Endothelial cell of umbilical vein (primary cell): ENCODE results near the gene GUF1. TPM values are rescaled to one million over a fixed set of nuclear protein-coding genes. Genes with fewer than 3 reads are reported as not detected.

Experiments used
- BruUV-seq: library from RNA; stranded (reverse); fragments of 400-500 nt; replicated peaks from 2 replicates; lab custom pipeline; 2021; lab: Mats Ljungman, UMichigan
- CTCF ChIA-PET: fragments of 300-600, 350-600 bp; sonication (Branson Sonifier 250); formaldehyde crosslinking; loops from one replicate; lab custom pipeline; 2021; ENCODE audit warnings: antibody characterized with exemption, inconsistent platforms; lab: Charles Lee
- POLR2A ChIA-PET: fragments of 300-600, 350-600 bp; sonication (Branson Sonifier 250); formaldehyde crosslinking; loops from one replicate; lab custom pipeline; 2021; ENCODE audit warnings: antibody characterized with exemption, inconsistent platforms; lab: Charles Lee
- DNase-seq: peaks from one replicate; pipeline ENCODE4 v3.0.0-alpha.2; 2011; ENCODE audit warnings: low read depth, low spot score
- FAIRE-seq: peaks from 2 replicates; lab custom pipeline; 2011; peaks lifted over from hg19 to GRCh38; lab: Jason Lieb, UNC
- H2AFZ ChIP-seq: 2 replicates; pipeline ENCODE4 v1.6.0; 2012; ENCODE audit warnings: low read depth, low read length, control low read depth, inconsistent platforms
- H3K27ac ChIP-seq: 2 replicates; pipeline ENCODE4 v1.5.1; 2011; ENCODE audit warnings: low read depth, mild to moderate bottlenecking, control low read depth, low read length, moderate library complexity; ENCODE audit not compliant: insufficient read depth
- H3K27me3 ChIP-seq, 2 experiments: 2 replicates each; pipeline versions ENCODE4 v1.6.0 to v1.6.1; 2011; ENCODE audit warnings: low read length in 2 of 2, mixed read lengths in 1 of 2; ENCODE audit not compliant: control insufficient read depth in 2 of 2, insufficient read depth in 2 of 2
- H3K36me3 ChIP-seq, 2 experiments: 2 replicates in 1 of 2; 3 replicates in 1 of 2; pipeline ENCODE4 v1.5.1; 2011; ENCODE audit warnings: low read length in 2 of 2, mild to moderate bottlenecking in 1 of 2, moderate library complexity in 1 of 2; ENCODE audit not compliant: control insufficient read depth in 2 of 2, insufficient read depth in 2 of 2; ENCODE audit errors: extremely low read depth in 1 of 2
- H3K4me1 ChIP-seq: 3 replicates; pipeline ENCODE4 v1.5.1; 2011; ENCODE audit warnings: mild to moderate bottlenecking, low read length; ENCODE audit not compliant: control insufficient read depth, insufficient read depth; ENCODE audit errors: extremely low read depth
- H3K4me2 ChIP-seq: 2 replicates; pipeline ENCODE4 v1.6.1; 2011; ENCODE audit warnings: low read length, control low read depth, mixed read lengths; ENCODE audit not compliant: insufficient read depth
- H3K4me3 ChIP-seq, 3 experiments: fragments of 200-600 bp in 1 of 3; sonication (generic), shearing (Covaris generic) in 1 of 3; replicated peaks in 1 of 3; 2 replicates each; pipeline ENCODE4 v1.5.1; 2011 to 2016; ENCODE audit warnings: control low read depth in 3 of 3, low read length in 3 of 3, mild to moderate bottlenecking in 2 of 3, inconsistent platforms in 1 of 3, low read depth in 1 of 3, moderate library complexity in 1 of 3; ENCODE audit not compliant: insufficient read depth in 1 of 3
- H3K79me2 ChIP-seq: 2 replicates; pipeline ENCODE4 v1.6.0; 2012; ENCODE audit warnings: low read length, inconsistent platforms; ENCODE audit not compliant: control insufficient read depth, insufficient read depth
- H3K9ac ChIP-seq: replicated peaks from 2 replicates; pipeline ENCODE3; 2011; ENCODE audit warnings: low read length, control low read depth; ENCODE audit not compliant: insufficient read depth; ENCODE audit errors: extremely low read depth
- H3K9me1 ChIP-seq: replicated peaks from 3 replicates; pipeline ENCODE4 v1.6.0; 2011; ENCODE audit warnings: mild to moderate bottlenecking, low read length; ENCODE audit not compliant: control insufficient read depth, insufficient read depth; ENCODE audit errors: extremely low read depth
- H3K9me3 ChIP-seq: replicated peaks from 2 replicates; pipeline ENCODE4 v1.5.1; 2012; ENCODE audit warnings: low read length, inconsistent platforms; ENCODE audit not compliant: control insufficient read depth, insufficient read depth
- H4K20me1 ChIP-seq: replicated peaks from 2 replicates; pipeline ENCODE3; 2011; ENCODE audit warnings: mild to moderate bottlenecking, low read length; ENCODE audit not compliant: control insufficient read depth, insufficient read depth; ENCODE audit errors: extremely low read depth
- EZH2 ChIP-seq: IDR thresholded peaks from 2 replicates; pipeline ENCODE4 v1.6.1; 2012; ENCODE audit warnings: borderline replicate concordance, low read depth, mild to moderate bottlenecking, moderate library complexity, low read length, inconsistent platforms; ENCODE audit not compliant: severe bottlenecking
- FOS ChIP-seq: IDR thresholded peaks from 2 replicates; pipeline ENCODE4 v1.6.1; 2011; ENCODE audit warnings: mild to moderate bottlenecking, low read length, moderate library complexity, borderline replicate concordance; ENCODE audit not compliant: insufficient read depth
- GATA2 ChIP-seq: IDR thresholded peaks from 2 replicates; pipeline ENCODE4 v1.7.0; 2011; ENCODE audit warnings: low read depth, mild to moderate bottlenecking, moderate library complexity, mixed read lengths, low read length; ENCODE audit not compliant: insufficient read length, insufficient read depth
- JUN ChIP-seq: IDR thresholded peaks from 2 replicates; pipeline ENCODE4 v1.6.1; 2011; ENCODE audit warnings: borderline replicate concordance, low read depth; ENCODE audit not compliant: insufficient read length, insufficient read depth
- MAX ChIP-seq: IDR thresholded peaks from 2 replicates; pipeline ENCODE4 v1.6.1; 2011; ENCODE audit not compliant: insufficient read depth, insufficient read length
- MYC ChIP-seq: IDR thresholded peaks from one replicate; pipeline ENCODE4 v1.6.1; 2011; ENCODE audit warnings: mild to moderate bottlenecking, low read depth, low read length
- POLR2A ChIP-seq: IDR thresholded peaks from 2 replicates; pipeline ENCODE4 v1.6.1; 2012; ENCODE audit warnings: low read depth, mild to moderate bottlenecking, control low read depth, low read length
- POLR2AphosphoS5 ChIP-seq: IDR thresholded peaks from 2 replicates; pipeline ENCODE4 v1.6.1; 2012; ENCODE audit warnings: low read depth, mild to moderate bottlenecking, control low read depth, low read length, moderate library complexity; ENCODE audit not compliant: insufficient read depth
- dilution Hi-C: fragments of 300-500 bp; cut with MboI; formaldehyde crosslinking; loops from one replicate; pipeline ENCODE4 v1.15.0; 2019; ENCODE audit warnings: low sequenced_read_pairs; ENCODE audit not compliant: extremely low pct_ligation_motif_present
- intact Hi-C: fragments of 100-400 bp; cut with micrococcal nuclease; formaldehyde crosslinking; loops from one replicate; pipeline ENCODE4 v1.10.0; 2022
- polyA plus RNA-seq, 4 experiments: library from polyadenylated mRNA; depleted of rRNA in 3 of 4; stranded (reverse) in 3 of 4; unstranded in 1 of 4; fragments of >200 nt; gene quantifications; 2 replicates each; pipeline versions ENCODE4 v1.2.1 to v1.2.3, GENCODE V29; 2011 to 2012; ENCODE audit warnings: missing spikeins in 1 of 4
- total RNA-seq: library from RNA; stranded (reverse); gene quantifications from 2 replicates; pipeline ENCODE4 v1.2.3, GENCODE V29; 2021
- TF ChIP-seq, protein P1 (sequence below), 2 donors: IDR thresholded peaks; 1 replicate in 1 of 2; 2 replicates in 1 of 2; pipeline ENCODE4 v1.5.1; 2011; ENCODE audit warnings: low read length in 2 of 2, mild to moderate bottlenecking in 2 of 2, moderate library complexity in 2 of 2, control low read depth in 1 of 2, inconsistent platforms in 1 of 2, low read depth in 1 of 2; ENCODE audit not compliant: insufficient read depth in 1 of 2; ENCODE audit errors: extremely low read depth in 1 of 2

GUF1 gene
- total and polyA plus RNA-seq, 2 donors (not counting 3 experiments of a cell fraction or from before 2014, with no cell fraction given): 5.4 to 19.9 TPM

GRCh38 chr4:44662623-44663005, 15.6 kb upstream of the GUF1 start:
- Histone ChIP-seq H2AFZ (no peak overlapping the region), H3K4me3 (no peak overlapping the region), H3K9me1 (no peaks in the 10 kb centered on the region), H3K79me2 (no peaks in the 10 kb centered on the region), H3K27ac (no peak overlapping the region), H3K9ac (no peak overlapping the region), H3K36me3 (no peaks in the 10 kb centered on the region), H3K9me3 (no peaks in the 10 kb centered on the region), H3K27me3 (no peaks in the 10 kb centered on the region), H3K4me2 (no peak overlapping the region), H3K4me1 (no peaks in the 10 kb centered on the region), H4K20me1 (no peaks in the 10 kb centered on the region)
- TF ChIP-seq JUN: no peak
- dilution Hi-C loops (no loop called here), intact Hi-C loops (no loop called here)
- BruUV-seq: no TSS peak
- FAIRE-seq (no peak), DNase-seq (no peak)
- ChIA-PET CTCF (no interaction called here), POLR2A (no interaction called here)

- no peak overlapping the region for H2AFZ ChIP-seq
- H3K27me3 ChIP-seq: no peaks in the 10 kb centered on the region
- H3K36me3 ChIP-seq: no peaks in the 10 kb centered on the region
- H3K4me1 ChIP-seq: no peaks in the 10 kb centered on the region
- no peak overlapping the region for H3K9ac ChIP-seq
- TF ChIP-seq JUN (no peak), MYC (no peak), GATA2 (no peak), POLR2A (no peak), FOS (no peak), POLR2AphosphoS5 (no peak), EZH2 (no peak), MAX (no peak)
- TF ChIP-seq, protein P1, sequence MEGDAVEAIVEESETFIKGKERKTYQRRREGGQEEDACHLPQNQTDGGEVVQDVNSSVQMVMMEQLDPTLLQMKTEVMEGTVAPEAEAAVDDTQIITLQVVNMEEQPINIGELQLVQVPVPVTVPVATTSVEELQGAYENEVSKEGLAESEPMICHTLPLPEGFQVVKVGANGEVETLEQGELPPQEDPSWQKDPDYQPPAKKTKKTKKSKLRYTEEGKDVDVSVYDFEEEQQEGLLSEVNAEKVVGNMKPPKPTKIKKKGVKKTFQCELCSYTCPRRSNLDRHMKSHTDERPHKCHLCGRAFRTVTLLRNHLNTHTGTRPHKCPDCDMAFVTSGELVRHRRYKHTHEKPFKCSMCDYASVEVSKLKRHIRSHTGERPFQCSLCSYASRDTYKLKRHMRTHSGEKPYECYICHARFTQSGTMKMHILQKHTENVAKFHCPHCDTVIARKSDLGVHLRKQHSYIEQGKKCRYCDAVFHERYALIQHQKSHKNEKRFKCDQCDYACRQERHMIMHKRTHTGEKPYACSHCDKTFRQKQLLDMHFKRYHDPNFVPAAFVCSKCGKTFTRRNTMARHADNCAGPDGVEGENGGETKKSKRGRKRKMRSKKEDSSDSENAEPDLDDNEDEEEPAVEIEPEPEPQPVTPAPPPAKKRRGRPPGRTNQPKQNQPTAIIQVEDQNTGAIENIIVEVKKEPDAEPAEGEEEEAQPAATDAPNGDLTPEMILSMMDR (IDR thresholded peaks at IDR 0.05; ENCODE audit: extremely low read depth in 1 of 2, insufficient read depth in 1 of 2, low read depth in 1 of 2, low read length in 2 of 2): no peak
- no peak for FAIRE-seq
- BruUV-seq: no TSS peak
- no peak overlapping the region for H3K27ac ChIP-seq
- H3K4me2 ChIP-seq: no peak overlapping the region
- dilution Hi-C loops (no loop called here), intact Hi-C loops (no loop called here)
- H3K4me3 ChIP-seq: no peak overlapping the region
- no peaks in the 10 kb centered on the region for H3K79me2 ChIP-seq
- ChIA-PET POLR2A (no interaction called here), CTCF (no interaction called here)
- no peaks in the 10 kb centered on the region for H3K9me1 ChIP-seq
- no peak for DNase-seq
- no peaks in the 10 kb centered on the region for H4K20me1 ChIP-seq
- no peaks in the 10 kb centered on the region for H3K9me3 ChIP-seq
Observed at GRCh38 chr4:44663539-44664263, 14.5 kb upstream of the GUF1 start.
